ENCODE data around the gene DOCK8. TPM values are rescaled to one million over a fixed set of nuclear protein-coding genes. Genes with fewer than 3 reads are reported as not detected.
A peak's percentile ranks its signal among the peaks of the same experiment; 100 is the strongest.

The DOCK8 gene
- total RNA-seq, 4 donors from 2014 or later: 11.6 to 46.1 (median 31.8) TPM

DNA sequence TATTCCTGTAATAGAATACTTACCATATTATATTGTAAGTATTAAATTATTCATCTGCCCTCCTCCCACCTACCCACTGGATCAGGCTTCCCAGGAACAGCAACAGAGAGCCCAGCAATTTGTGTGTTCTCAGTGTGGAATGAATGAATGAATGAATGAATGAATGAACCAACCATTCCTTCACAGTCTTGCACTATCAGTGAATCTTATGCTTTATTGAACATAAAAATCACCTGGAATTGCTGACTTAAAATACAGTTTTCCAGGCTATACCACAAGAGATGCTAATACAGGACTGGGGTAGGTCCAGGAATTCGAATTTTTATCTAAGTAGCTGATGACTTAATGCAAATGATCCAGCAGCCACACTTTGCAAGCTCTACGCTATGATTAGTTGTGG lies 51.6 kb downstream of the DOCK8 start:
- 75 to 82% methylated on average over 2 of the region's 2 CpGs for WGBS, 2 donors (ENCODE audit: low coverage in 1 of 2)
- TF ChIP-seq POLR2AphosphoS5 (IDR thresholded peaks at IDR 0.05): no peak
- no peak for TF ChIP-seq EP300 (IDR thresholded peaks at IDR 0.05)
- no peak for TF ChIP-seq POLR2A (IDR thresholded peaks at IDR 0.05)
- TF ChIP-seq, protein P1, sequence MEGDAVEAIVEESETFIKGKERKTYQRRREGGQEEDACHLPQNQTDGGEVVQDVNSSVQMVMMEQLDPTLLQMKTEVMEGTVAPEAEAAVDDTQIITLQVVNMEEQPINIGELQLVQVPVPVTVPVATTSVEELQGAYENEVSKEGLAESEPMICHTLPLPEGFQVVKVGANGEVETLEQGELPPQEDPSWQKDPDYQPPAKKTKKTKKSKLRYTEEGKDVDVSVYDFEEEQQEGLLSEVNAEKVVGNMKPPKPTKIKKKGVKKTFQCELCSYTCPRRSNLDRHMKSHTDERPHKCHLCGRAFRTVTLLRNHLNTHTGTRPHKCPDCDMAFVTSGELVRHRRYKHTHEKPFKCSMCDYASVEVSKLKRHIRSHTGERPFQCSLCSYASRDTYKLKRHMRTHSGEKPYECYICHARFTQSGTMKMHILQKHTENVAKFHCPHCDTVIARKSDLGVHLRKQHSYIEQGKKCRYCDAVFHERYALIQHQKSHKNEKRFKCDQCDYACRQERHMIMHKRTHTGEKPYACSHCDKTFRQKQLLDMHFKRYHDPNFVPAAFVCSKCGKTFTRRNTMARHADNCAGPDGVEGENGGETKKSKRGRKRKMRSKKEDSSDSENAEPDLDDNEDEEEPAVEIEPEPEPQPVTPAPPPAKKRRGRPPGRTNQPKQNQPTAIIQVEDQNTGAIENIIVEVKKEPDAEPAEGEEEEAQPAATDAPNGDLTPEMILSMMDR (IDR thresholded peaks at IDR 0.05): no peak
- no peaks in the 10 kb centered on the region for H3K9me3 ChIP-seq
- H3K4me3 ChIP-seq: no peak overlapping the region
- H3K27me3 ChIP-seq: no peaks in the 10 kb centered on the region
- H3K4me1 ChIP-seq: peaks cover 0 to 4% (median 3%) of the 10 kb centered on the region in 3 donors
- no peaks in the 10 kb centered on the region for H3K36me3 ChIP-seq
- ATAC-seq: no peak
- H3K27ac ChIP-seq: no peak overlapping the region

DNA sequence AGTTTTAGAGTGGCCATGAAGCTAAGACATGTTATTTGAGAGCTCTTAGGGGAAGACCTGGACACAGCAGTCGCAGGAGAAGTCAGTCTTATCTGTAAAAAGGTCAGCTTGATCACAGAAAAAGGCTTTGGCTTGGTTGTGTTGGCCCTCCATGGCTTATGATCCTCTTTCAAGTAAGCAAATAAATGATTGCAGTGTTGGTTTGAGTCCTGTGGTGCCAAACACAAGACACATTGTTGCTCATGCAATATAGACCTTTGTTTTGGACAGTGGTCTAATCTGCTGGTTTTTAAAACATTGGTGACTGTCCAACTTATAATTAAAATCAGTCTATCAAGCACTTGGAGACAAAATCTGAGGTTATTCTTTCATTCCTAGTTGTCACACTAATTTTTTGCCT lies 54.0 kb downstream of the DOCK8 start:
- no peaks in the 10 kb centered on the region for H3K27me3 ChIP-seq
- no peak overlapping the region for H3K27ac ChIP-seq
- WGBS, 2 donors (ENCODE audit: low coverage in 1 of 2): 56 to 100% methylated on average over 1 of the region's 1 CpG
- ATAC-seq: no peak
- no peak overlapping the region for H3K4me3 ChIP-seq
- peaks cover 0 to 4% (median 3%) of the 10 kb centered on the region in 3 donors for H3K4me1 ChIP-seq
- H3K36me3 ChIP-seq: peaks cover 0 to 11% of the 10 kb centered on the region in 2 donors
- TF ChIP-seq EP300 (IDR thresholded peaks at IDR 0.05) (no peak), POLR2A (IDR thresholded peaks at IDR 0.05) (no peak), POLR2AphosphoS5 (IDR thresholded peaks at IDR 0.05) (no peak)
- TF ChIP-seq, protein P1 (IDR thresholded peaks at IDR 0.05): no peak
- no peaks in the 10 kb centered on the region for H3K9me3 ChIP-seq

DNA sequence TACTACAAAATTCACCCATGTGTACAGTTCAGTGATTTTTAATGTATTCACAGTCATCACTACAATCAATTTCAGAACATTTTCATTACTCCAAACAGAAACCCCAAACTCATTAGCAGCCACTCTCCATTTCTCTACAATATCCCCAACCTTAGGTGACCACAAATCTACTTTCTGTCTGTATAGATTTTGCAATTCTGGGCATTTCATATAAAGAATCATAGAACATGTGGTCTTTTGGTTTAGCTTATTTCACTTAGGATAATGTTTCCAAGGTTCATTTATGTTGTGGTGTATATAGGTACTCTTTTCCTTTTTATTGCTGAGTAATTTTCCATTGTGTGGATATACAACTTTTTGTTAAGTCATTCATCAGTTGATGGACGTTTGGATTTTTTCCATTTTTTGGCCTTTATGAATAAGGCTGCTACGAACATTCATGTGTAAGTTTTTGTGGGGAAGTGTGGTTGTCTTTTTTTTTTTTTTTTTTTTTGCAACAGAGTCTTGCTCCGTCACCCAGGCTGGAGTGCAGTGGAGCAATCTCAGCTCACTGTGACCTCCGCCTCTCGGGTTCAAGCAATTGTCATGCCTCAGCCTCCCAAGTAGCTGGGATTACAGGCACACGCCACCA lies 54.5 kb downstream of the DOCK8 start:
- H3K27ac ChIP-seq: no peak overlapping the region
- ATAC-seq: no peak

DNA sequence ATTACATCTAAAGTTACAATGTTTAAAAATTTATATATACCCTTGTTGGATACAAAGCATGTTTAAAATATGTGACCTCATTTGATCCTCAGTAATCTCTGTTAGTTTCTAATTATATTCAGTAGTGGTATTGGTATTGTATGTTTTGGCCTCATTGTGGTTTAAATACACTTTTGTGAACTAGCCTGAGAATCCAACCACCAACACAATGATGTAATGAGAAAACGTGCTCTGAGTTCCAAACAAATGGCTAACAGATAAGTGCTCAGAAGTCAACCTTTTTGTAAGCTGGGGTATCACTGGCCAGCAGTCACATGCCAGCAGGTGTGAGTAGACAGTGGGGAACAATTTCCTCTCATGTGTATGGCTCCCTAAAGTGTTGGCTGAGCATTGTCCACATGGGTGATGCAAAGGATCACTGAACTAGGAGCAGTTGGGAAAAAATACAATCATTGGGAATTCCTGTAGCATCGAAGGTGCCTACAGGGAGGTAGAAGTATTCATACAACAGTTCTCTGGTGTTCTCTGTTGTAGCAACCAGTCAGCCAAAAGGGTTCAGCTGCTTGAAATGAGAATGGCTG lies 56.1 kb downstream of the DOCK8 start:
- peaks cover 0 to 11% of the 10 kb centered on the region in 2 donors for H3K36me3 ChIP-seq
- TF ChIP-seq POLR2AphosphoS5 (IDR thresholded peaks at IDR 0.05) (no peak), EP300 (IDR thresholded peaks at IDR 0.05) (no peak)
- TF ChIP-seq, protein P1 (IDR thresholded peaks at IDR 0.05): no peak
- WGBS, 2 donors (ENCODE audit: low coverage in 1 of 2): 60 to 66% methylated on average over 1 to 2 of the region's 2 CpGs
- H3K9me3 ChIP-seq: no peaks in the 10 kb centered on the region
- no peak overlapping the region for H3K27ac ChIP-seq
- H3K4me1 ChIP-seq: peaks cover 0 to 3% (median 0%) of the 10 kb centered on the region in 3 donors
- ATAC-seq: no peak
- no peaks in the 10 kb centered on the region for H3K27me3 ChIP-seq
- no peak overlapping the region for H3K4me3 ChIP-seq

More for the DNA sequence above, 54.5 kb downstream of the DOCK8 start:
- H3K27me3 ChIP-seq: no peaks in the 10 kb centered on the region
- H3K36me3 ChIP-seq: peaks cover 0 to 11% of the 10 kb centered on the region in 2 donors
- H3K9me3 ChIP-seq: no peaks in the 10 kb centered on the region
- 55 to 100% methylated on average over 2 to 4 of the region's 6 CpGs for WGBS, 2 donors (ENCODE audit: low coverage in 1 of 2)
- TF ChIP-seq EP300 (IDR thresholded peaks at IDR 0.05) (no peak), POLR2A (IDR thresholded peaks at IDR 0.05) (no peak)
- H3K4me3 ChIP-seq: no peak overlapping the region
- peaks cover 0 to 3% (median 0%) of the 10 kb centered on the region in 3 donors for H3K4me1 ChIP-seq

DNA sequence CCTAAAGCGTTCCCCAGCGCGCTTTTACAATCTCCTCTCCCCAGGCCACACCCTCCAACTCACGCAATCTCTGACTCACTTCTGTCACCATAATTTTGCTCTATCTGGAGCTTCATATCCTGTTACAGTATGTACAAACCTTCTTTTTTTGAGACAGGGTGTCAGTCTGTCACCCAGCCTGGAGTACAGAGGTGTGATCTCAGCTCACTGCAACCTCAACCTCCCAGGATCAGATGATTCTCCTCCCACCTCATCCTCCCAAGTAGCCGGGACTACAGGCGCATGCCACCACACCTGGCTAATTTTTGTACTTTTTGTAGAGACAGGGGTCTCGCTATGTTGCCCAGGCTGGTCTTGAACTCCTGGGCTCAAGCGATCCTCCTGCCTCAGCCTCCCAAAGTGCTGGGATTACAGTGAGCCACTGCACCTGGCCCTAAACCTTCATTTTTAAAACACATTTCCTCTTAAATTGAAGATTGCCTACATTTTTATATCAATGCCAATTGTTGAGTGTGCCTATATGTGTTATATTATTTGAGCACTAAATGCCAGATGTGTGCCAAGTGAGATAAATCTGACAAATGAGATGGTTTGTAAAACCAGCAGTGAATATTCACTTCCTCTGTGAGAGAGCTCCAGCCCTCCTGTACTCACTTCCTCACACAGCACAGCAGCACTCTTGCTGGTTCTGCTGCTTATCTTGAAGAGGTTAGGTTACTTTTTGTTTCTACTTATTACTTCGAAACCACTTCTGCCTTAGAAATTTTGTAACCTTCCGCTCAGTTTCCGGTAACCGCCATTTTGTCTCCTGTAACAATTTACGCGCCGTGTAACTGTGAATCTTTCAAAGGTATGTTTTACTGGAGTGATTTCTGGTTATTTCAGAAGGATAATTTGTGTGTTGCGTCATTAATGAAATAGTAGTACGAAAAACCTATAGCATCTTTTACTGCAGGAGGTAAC lies 57.9 kb downstream of the DOCK8 start:
- ATAC-seq: peak; percentile 50
- Histone ChIP-seq H3K27me3 (no peaks in the 10 kb centered on the region), H3K27ac (peak overlapping the region in 2 of 4 donors; percentile 0 to 4), H3K4me1 (peaks cover 0 to 6% (median 0%) of the 10 kb centered on the region in 3 donors), H3K9me3 (no peaks in the 10 kb centered on the region), H3K36me3 (peaks cover 0 to 11% of the 10 kb centered on the region in 2 donors), H3K4me3 (no peak overlapping the region)
- TF ChIP-seq, protein P1 (IDR thresholded peaks at IDR 0.05): no peak
- TF ChIP-seq POLR2AphosphoS5 (IDR thresholded peaks at IDR 0.05) (no peak), POLR2A (IDR thresholded peaks at IDR 0.05) (no peak), EP300 (IDR thresholded peaks at IDR 0.05) (no peak)
- WGBS, 2 donors (ENCODE audit: low coverage in 1 of 2): 84 to 97% methylated on average over 13 to 16 of the region's 17 CpGs
